GM12878 (cell line): Measurements from ENCODE around the gene EOMES. TPM values are rescaled to one million over a fixed set of nuclear protein-coding genes. Genes with fewer than 3 reads are reported as not detected.

Source experiments
- CBX5 ChIP-seq: sonication (generic); IDR thresholded peaks from 2 replicates; pipeline ENCODE4 v1.6.1; 2016; ENCODE audit warnings: low read depth, moderate library complexity, mild to moderate bottlenecking, inconsistent platforms
- DPF2 ChIP-seq: fragments of 450-650 bp; IDR thresholded peaks from 2 replicates; pipeline ENCODE4 v1.6.1; 2017; ENCODE audit warnings: mild to moderate bottlenecking
- EP300 ChIP-seq, 2 experiments: fragments of 150-350 bp in 1 of 2; IDR thresholded peaks; 2 replicates each; pipeline ENCODE4 v1.6.1; 2011 to 2012; ENCODE audit warnings: low read depth in 2 of 2, low read length in 2 of 2, borderline replicate concordance in 1 of 2, improper control_type of control experiment in 1 of 2, inconsistent platforms in 1 of 2; ENCODE audit not compliant: control insufficient read depth in 1 of 2
- FOXM1 ChIP-seq: IDR thresholded peaks from 2 replicates; pipeline ENCODE4 v1.6.1; 2012; ENCODE audit warnings: low read depth, mild to moderate bottlenecking, inconsistent platforms, low read length, moderate library complexity
- GABPA ChIP-seq: IDR thresholded peaks from 2 replicates; pipeline ENCODE4 v1.6.1; 2014; ENCODE audit warnings: antibody characterized with exemption, low read depth, mild to moderate bottlenecking, inconsistent platforms
- HCFC1 ChIP-seq: fragments of 150-350 bp; IDR thresholded peaks from 2 replicates; pipeline ENCODE4 v1.6.1; 2014; ENCODE audit warnings: low read length
- JUND ChIP-seq: IDR thresholded peaks from 2 replicates; pipeline ENCODE4 v1.6.1; 2012; ENCODE audit warnings: low read depth, mild to moderate bottlenecking, low read length, improper control_type of control experiment, moderate library complexity
- KDM1A ChIP-seq: fragments of 200-600 bp; sonication (generic); IDR thresholded peaks from 2 replicates; pipeline ENCODE4 v1.6.1; 2016; ENCODE audit warnings: borderline replicate concordance
- MEF2B ChIP-seq: fragments of 450-650 bp; IDR thresholded peaks from 2 replicates; pipeline ENCODE4 v1.6.1; 2018; ENCODE audit warnings: mild to moderate bottlenecking, moderate library complexity; ENCODE audit not compliant: partially characterized antibody, poor library complexity, severe bottlenecking
- PML ChIP-seq: IDR thresholded peaks from 2 replicates; pipeline ENCODE4 v1.6.1; 2012; ENCODE audit warnings: low read length, inconsistent platforms
- POU2F2 ChIP-seq: IDR thresholded peaks from 3 replicates; pipeline ENCODE4 v1.6.1; 2011; ENCODE audit warnings: low read depth, mild to moderate bottlenecking, low read length, borderline replicate concordance
- RAD51 ChIP-seq: fragments of 450-650 bp; IDR thresholded peaks from 2 replicates; pipeline ENCODE4 v1.6.1; 2016; ENCODE audit warnings: moderate library complexity, mild to moderate bottlenecking, inconsistent platforms
- RB1 ChIP-seq: fragments of 450-650 bp; formaldehyde crosslinking; IDR thresholded peaks from 2 replicates; pipeline ENCODE4 v1.6.1; 2017; ENCODE audit warnings: mild to moderate bottlenecking, borderline replicate concordance
- RBBP5 ChIP-seq: fragments of 200-600 bp; sonication (generic); conservative IDR thresholded peaks from 2 replicates; pipeline ENCODE4 v1.6.1; 2016
- STAT3 ChIP-seq: IDR thresholded peaks from 2 replicates; pipeline ENCODE4 v1.6.1; 2011; ENCODE audit warnings: low read depth, low read length, improper control_type of control experiment
- TARDBP ChIP-seq: IDR thresholded peaks from 2 replicates; pipeline ENCODE4 v1.6.1; 2016; ENCODE audit warnings: borderline replicate concordance
- ZNF217 ChIP-seq: fragments of 450-650 bp; IDR thresholded peaks from 2 replicates; pipeline ENCODE4 v1.6.1; 2017; ENCODE audit warnings: antibody characterized with exemption, mild to moderate bottlenecking
- ZNF622 ChIP-seq: fragments of 450-650 bp; IDR thresholded peaks from 2 replicates; pipeline ENCODE4 v1.6.1; 2017; ENCODE audit warnings: mild to moderate bottlenecking, inconsistent platforms
- polyA plus RNA-seq, 11 experiments: library from polyadenylated mRNA; depleted of rRNA in 4 of 11; unstranded in 6 of 11; stranded (reverse) in 5 of 11; fragments of >200 nt; fragmentation: Nextera tagmentation in 4 of 11; fragmentation: Illumina TruSeq in 1 of 11; extraction: Ambion mirVana in 4 of 11; extraction: Trizol in 1 of 11; gene quantifications; 1 replicate in 1 of 11; 2 replicates in 10 of 11; pipeline versions ENCODE4 v1.2.1 to v1.2.3, GENCODE V29; 2011 to 2016; ENCODE audit warnings: inconsistent platforms in 2 of 11, missing spikeins in 2 of 11, low read depth in 1 of 11
- total RNA-seq, 4 experiments: library from RNA; depleted of rRNA in 3 of 4; stranded (reverse); fragments of >200 nt in 3 of 4; fragmentation: Illumina TruSeq in 1 of 4; extraction: Trizol in 1 of 4; gene quantifications; 2 replicates each; pipeline versions ENCODE4 v1.2.1 to v1.2.3, GENCODE V29; 2013 to 2021
- TF ChIP-seq, protein P1 (sequence below): fragments of 450-650 bp; IDR thresholded peaks from 2 replicates; pipeline ENCODE4 v1.6.1; 2018; ENCODE audit warnings: mild to moderate bottlenecking, low read depth, moderate library complexity; ENCODE audit not compliant: partially characterized antibody
- TF ChIP-seq, protein P2 (sequence below): IDR thresholded peaks from 2 replicates; pipeline ENCODE4 v1.6.1; 2012; ENCODE audit warnings: low read length, inconsistent platforms
- TF ChIP-seq, protein P3 (sequence below): fragments of 450-650 bp; IDR thresholded peaks from 2 replicates; pipeline ENCODE4 v1.6.1; 2017; ENCODE audit warnings: borderline replicate concordance
- TF ChIP-seq, protein P4 (sequence below): IDR thresholded peaks from 2 replicates; pipeline ENCODE4 v1.6.1; 2011; ENCODE audit warnings: borderline replicate concordance, low read depth, mild to moderate bottlenecking, moderate library complexity, mixed read lengths, low read length; ENCODE audit not compliant: insufficient read depth; ENCODE audit errors: extremely low read length
- TF ChIP-seq, protein P5 (sequence below): fragments of 450-650 bp; IDR thresholded peaks from 2 replicates; pipeline ENCODE4 v1.6.1; 2017; ENCODE audit warnings: mild to moderate bottlenecking
- TF ChIP-seq, protein P6 (sequence below): IDR thresholded peaks from 2 replicates; pipeline ENCODE4 v1.6.1; 2011; ENCODE audit warnings: low read depth, mild to moderate bottlenecking, low read length, moderate library complexity, borderline replicate concordance; ENCODE audit errors: extremely low read depth

Gene EOMES
- total and polyA plus RNA-seq, 10 of the 15 experiments (the other 5 are each of a cell fraction or from before 2014, with no cell fraction given): 1.5 to 178 (median 4.5) TPM

DNA sequence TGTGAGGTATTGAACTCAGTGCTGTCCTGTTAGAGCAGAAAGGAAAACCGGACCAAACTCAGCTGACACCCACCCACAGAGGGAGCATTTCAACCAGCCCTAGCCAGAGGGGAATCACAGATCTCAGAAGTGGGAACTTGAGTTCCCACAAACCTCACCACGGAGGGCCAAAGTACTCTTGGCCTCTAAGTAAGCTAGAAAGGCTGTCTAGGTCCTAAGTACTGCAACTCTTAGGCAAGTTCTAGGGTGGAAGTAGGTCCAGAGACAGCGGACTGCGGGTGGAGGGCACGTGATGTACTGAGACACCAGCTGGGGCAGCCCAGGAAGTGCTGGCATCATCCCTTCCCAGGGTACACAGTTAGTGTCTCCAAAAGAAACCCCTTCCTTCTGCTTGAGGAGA, 34.1 kb downstream of the EOMES start (continued):
- TF ChIP-seq EP300 (IDR thresholded peaks at IDR 0.05; ENCODE audit: borderline replicate concordance in 1 of 2, control insufficient read depth in 1 of 2, low read depth in 2 of 2, low read length in 2 of 2): no peak
- TF ChIP-seq, protein P1, sequence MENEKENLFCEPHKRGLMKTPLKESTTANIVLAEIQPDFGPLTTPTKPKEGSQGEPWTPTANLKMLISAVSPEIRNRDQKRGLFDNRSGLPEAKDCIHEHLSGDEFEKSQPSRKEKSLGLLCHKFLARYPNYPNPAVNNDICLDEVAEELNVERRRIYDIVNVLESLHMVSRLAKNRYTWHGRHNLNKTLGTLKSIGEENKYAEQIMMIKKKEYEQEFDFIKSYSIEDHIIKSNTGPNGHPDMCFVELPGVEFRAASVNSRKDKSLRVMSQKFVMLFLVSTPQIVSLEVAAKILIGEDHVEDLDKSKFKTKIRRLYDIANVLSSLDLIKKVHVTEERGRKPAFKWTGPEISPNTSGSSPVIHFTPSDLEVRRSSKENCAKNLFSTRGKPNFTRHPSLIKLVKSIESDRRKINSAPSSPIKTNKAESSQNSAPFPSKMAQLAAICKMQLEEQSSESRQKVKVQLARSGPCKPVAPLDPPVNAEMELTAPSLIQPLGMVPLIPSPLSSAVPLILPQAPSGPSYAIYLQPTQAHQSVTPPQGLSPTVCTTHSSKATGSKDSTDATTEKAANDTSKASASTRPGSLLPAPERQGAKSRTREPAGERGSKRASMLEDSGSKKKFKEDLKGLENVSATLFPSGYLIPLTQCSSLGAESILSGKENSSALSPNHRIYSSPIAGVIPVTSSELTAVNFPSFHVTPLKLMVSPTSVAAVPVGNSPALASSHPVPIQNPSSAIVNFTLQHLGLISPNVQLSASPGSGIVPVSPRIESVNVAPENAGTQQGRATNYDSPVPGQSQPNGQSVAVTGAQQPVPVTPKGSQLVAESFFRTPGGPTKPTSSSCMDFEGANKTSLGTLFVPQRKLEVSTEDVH: no peak
- TF ChIP-seq DPF2: peak; percentile 39; the same call in 1 of the 2 replicates
- no peak for TF ChIP-seq RBBP5
- no peak for TF ChIP-seq RAD51
- TF ChIP-seq PML: no peak
- no peak for TF ChIP-seq CBX5
- TF ChIP-seq, protein P2, sequence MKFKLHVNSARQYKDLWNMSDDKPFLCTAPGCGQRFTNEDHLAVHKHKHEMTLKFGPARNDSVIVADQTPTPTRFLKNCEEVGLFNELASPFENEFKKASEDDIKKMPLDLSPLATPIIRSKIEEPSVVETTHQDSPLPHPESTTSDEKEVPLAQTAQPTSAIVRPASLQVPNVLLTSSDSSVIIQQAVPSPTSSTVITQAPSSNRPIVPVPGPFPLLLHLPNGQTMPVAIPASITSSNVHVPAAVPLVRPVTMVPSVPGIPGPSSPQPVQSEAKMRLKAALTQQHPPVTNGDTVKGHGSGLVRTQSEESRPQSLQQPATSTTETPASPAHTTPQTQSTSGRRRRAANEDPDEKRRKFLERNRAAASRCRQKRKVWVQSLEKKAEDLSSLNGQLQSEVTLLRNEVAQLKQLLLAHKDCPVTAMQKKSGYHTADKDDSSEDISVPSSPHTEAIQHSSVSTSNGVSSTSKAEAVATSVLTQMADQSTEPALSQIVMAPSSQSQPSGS: no peak
- no peak for TF ChIP-seq JUND
- TF ChIP-seq, protein P3, sequence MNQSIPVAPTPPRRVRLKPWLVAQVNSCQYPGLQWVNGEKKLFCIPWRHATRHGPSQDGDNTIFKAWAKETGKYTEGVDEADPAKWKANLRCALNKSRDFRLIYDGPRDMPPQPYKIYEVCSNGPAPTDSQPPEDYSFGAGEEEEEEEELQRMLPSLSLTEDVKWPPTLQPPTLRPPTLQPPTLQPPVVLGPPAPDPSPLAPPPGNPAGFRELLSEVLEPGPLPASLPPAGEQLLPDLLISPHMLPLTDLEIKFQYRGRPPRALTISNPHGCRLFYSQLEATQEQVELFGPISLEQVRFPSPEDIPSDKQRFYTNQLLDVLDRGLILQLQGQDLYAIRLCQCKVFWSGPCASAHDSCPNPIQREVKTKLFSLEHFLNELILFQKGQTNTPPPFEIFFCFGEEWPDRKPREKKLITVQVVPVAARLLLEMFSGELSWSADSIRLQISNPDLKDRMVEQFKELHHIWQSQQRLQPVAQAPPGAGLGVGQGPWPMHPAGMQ: no peak
- no peak for TF ChIP-seq STAT3
- TF ChIP-seq RB1: no peak
- 0 out of 2 replicates have a peak, but pooled peaks have one; percentile 33 for TF ChIP-seq ZNF217
- no peak for TF ChIP-seq TARDBP
- peak; percentile 18 for TF ChIP-seq MEF2B
- TF ChIP-seq KDM1A: no peak
- no peak for TF ChIP-seq GABPA
- TF ChIP-seq, protein P4, sequence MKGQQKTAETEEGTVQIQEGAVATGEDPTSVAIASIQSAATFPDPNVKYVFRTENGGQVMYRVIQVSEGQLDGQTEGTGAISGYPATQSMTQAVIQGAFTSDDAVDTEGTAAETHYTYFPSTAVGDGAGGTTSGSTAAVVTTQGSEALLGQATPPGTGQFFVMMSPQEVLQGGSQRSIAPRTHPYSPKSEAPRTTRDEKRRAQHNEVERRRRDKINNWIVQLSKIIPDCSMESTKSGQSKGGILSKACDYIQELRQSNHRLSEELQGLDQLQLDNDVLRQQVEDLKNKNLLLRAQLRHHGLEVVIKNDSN: no peak
- TF ChIP-seq POU2F2: no peak
- no peak for TF ChIP-seq HCFC1
- TF ChIP-seq, protein P5, sequence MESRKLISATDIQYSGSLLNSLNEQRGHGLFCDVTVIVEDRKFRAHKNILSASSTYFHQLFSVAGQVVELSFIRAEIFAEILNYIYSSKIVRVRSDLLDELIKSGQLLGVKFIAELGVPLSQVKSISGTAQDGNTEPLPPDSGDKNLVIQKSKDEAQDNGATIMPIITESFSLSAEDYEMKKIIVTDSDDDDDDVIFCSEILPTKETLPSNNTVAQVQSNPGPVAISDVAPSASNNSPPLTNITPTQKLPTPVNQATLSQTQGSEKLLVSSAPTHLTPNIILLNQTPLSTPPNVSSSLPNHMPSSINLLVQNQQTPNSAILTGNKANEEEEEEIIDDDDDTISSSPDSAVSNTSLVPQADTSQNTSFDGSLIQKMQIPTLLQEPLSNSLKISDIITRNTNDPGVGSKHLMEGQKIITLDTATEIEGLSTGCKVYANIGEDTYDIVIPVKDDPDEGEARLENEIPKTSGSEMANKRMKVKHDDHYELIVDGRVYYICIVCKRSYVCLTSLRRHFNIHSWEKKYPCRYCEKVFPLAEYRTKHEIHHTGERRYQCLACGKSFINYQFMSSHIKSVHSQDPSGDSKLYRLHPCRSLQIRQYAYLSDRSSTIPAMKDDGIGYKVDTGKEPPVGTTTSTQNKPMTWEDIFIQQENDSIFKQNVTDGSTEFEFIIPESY: peak; percentile 72; the same call in 1 of the 2 replicates
- TF ChIP-seq, protein P6, sequence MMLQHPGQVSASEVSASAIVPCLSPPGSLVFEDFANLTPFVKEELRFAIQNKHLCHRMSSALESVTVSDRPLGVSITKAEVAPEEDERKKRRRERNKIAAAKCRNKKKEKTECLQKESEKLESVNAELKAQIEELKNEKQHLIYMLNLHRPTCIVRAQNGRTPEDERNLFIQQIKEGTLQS: no peak
- TF ChIP-seq FOXM1: no peak
- TF ChIP-seq ZNF622: no peak
